ENCODE measurements around the gene CRBN. TPM values are rescaled to one million over a fixed set of nuclear protein-coding genes. Genes with fewer than 3 reads are reported as not detected.

CRBN gene
- polyA plus RNA-seq, 1 donor from 2014 or later = 131 TPM

DNA sequence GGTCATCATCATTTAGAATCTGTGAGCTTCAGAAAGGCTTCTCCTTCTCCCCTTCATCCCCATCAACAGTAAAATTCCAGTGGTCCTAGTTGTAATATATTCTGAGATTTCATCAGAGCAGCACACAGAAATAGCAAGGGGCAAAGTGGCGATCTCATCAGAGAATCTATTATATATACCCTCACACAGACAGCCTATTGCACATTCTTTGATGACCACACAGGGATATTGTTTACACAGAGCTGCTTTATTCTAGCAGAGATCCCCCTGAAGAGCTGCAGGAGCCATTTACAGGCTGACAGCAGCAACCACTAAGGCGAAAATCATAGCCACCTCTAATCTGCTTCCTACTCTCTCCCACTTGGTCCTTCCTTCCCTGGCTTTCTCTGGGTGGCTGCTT lies 42.0 kb upstream of the CRBN start:
- Histone ChIP-seq H3K79me2 (replicated peaks; ENCODE audit: insufficient read depth, low read length) (no peaks in the 10 kb centered on the region), H4K20me1 (ENCODE audit: insufficient read depth) (no peaks in the 10 kb centered on the region), H3K36me3 (ENCODE audit: insufficient read depth, low read length) (no peaks in the 10 kb centered on the region), H3K4me3 (ENCODE audit: low read length) (no peak overlapping the region), H3K27ac (ENCODE audit: low read length) (no peak overlapping the region), H3F3A (ENCODE audit: insufficient read depth, low read length, poor library complexity, severe bottlenecking) (no peaks in the 10 kb centered on the region), H3K9ac (ENCODE audit: low read length) (no peak overlapping the region), H3K9me3 (ENCODE audit: low read length) (no peaks in the 10 kb centered on the region), H3K27me3 (ENCODE audit: insufficient read depth, low read depth, low read length) (no peaks in the 10 kb centered on the region), H3K9me2 (ENCODE audit: insufficient read depth, low read length) (no peaks in the 10 kb centered on the region), H2AFZ (ENCODE audit: low read depth, low read length) (no peak overlapping the region), H3K4me2 (ENCODE audit: low read length) (no peak overlapping the region)
- TF ChIP-seq EP300 (conservative IDR thresholded peaks at IDR 0.05; ENCODE audit: poor library complexity, severe bottlenecking) = no peak
- peak; percentile 39 for TF ChIP-seq POLR2AphosphoS5 (IDR thresholded peaks at IDR 0.05)

DNA sequence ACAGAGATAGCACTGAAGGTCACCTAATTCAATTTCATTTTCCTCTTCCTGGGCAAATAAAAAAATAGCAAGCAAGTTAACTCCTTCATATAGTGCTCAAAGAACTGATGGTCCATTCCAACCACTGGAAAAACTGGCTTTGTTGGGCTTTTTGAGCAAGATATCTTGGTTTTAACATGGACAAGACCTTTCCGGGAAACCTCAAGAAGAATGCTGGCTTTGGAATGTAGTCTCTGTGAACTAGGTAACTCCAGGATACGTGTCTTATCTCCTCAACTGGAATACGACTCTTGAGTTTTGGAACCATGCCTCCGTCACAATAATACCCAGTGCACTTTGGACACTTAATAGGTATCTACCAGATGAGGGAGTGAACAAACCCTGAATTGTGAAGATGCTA lies 36.9 kb upstream of the CRBN start:
- Histone ChIP-seq H3K4me3 (ENCODE audit: low read length) (no peak overlapping the region), H3K9me3 (ENCODE audit: low read length) (no peaks in the 10 kb centered on the region), H3K79me2 (replicated peaks; ENCODE audit: insufficient read depth, low read length) (no peaks in the 10 kb centered on the region), H3F3A (ENCODE audit: insufficient read depth, low read length, poor library complexity, severe bottlenecking) (no peaks in the 10 kb centered on the region), H3K4me2 (ENCODE audit: low read length) (no peak overlapping the region), H3K27ac (ENCODE audit: low read length) (no peak overlapping the region), H4K20me1 (ENCODE audit: insufficient read depth) (no peaks in the 10 kb centered on the region), H3K27me3 (ENCODE audit: insufficient read depth, low read depth, low read length) (no peaks in the 10 kb centered on the region), H2AFZ (ENCODE audit: low read depth, low read length) (no peak overlapping the region), H3K9me2 (ENCODE audit: insufficient read depth, low read length) (no peaks in the 10 kb centered on the region), H3K36me3 (ENCODE audit: insufficient read depth, low read length) (no peaks in the 10 kb centered on the region), H3K9ac (ENCODE audit: low read length) (no peak overlapping the region)
- TF ChIP-seq EZH2 (IDR thresholded peaks at IDR 0.05; ENCODE audit: borderline replicate concordance, insufficient read depth, low read length, poor library complexity, severe bottlenecking) (no peak), EP300 (conservative IDR thresholded peaks at IDR 0.05; ENCODE audit: poor library complexity, severe bottlenecking) (no peak), SMC3 (conservative IDR thresholded peaks at IDR 0.05; ENCODE audit: poor library complexity) (no peak), MXI1 (conservative IDR thresholded peaks at IDR 0.05; ENCODE audit: poor library complexity, severe bottlenecking) (no peak), TAF1 (IDR thresholded peaks at IDR 0.05; ENCODE audit: low read depth) (no peak), RAD21 (conservative IDR thresholded peaks at IDR 0.05) (no peak), POLR2AphosphoS5 (IDR thresholded peaks at IDR 0.05) (no peak)
- TF ChIP-seq, protein P1, sequence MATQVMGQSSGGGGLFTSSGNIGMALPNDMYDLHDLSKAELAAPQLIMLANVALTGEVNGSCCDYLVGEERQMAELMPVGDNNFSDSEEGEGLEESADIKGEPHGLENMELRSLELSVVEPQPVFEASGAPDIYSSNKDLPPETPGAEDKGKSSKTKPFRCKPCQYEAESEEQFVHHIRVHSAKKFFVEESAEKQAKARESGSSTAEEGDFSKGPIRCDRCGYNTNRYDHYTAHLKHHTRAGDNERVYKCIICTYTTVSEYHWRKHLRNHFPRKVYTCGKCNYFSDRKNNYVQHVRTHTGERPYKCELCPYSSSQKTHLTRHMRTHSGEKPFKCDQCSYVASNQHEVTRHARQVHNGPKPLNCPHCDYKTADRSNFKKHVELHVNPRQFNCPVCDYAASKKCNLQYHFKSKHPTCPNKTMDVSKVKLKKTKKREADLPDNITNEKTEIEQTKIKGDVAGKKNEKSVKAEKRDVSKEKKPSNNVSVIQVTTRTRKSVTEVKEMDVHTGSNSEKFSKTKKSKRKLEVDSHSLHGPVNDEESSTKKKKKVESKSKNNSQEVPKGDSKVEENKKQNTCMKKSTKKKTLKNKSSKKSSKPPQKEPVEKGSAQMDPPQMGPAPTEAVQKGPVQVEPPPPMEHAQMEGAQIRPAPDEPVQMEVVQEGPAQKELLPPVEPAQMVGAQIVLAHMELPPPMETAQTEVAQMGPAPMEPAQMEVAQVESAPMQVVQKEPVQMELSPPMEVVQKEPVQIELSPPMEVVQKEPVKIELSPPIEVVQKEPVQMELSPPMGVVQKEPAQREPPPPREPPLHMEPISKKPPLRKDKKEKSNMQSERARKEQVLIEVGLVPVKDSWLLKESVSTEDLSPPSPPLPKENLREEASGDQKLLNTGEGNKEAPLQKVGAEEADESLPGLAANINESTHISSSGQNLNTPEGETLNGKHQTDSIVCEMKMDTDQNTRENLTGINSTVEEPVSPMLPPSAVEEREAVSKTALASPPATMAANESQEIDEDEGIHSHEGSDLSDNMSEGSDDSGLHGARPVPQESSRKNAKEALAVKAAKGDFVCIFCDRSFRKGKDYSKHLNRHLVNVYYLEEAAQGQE (IDR thresholded peaks at IDR 0.05; ENCODE audit: borderline replicate concordance) = no peak
- TF ChIP-seq, protein P2, sequence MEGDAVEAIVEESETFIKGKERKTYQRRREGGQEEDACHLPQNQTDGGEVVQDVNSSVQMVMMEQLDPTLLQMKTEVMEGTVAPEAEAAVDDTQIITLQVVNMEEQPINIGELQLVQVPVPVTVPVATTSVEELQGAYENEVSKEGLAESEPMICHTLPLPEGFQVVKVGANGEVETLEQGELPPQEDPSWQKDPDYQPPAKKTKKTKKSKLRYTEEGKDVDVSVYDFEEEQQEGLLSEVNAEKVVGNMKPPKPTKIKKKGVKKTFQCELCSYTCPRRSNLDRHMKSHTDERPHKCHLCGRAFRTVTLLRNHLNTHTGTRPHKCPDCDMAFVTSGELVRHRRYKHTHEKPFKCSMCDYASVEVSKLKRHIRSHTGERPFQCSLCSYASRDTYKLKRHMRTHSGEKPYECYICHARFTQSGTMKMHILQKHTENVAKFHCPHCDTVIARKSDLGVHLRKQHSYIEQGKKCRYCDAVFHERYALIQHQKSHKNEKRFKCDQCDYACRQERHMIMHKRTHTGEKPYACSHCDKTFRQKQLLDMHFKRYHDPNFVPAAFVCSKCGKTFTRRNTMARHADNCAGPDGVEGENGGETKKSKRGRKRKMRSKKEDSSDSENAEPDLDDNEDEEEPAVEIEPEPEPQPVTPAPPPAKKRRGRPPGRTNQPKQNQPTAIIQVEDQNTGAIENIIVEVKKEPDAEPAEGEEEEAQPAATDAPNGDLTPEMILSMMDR (IDR thresholded peaks at IDR 0.05; ENCODE audit: poor library complexity, severe bottlenecking) = no peak

Measured in neural cell (in vitro differentiated cells).